AG08395 (cell line): ENCODE results near the gene SNX7.

Experiments
- DNase-seq: peaks from one replicate; pipeline ENCODE4 v3.0.0; 2012; ENCODE audit warnings: mixed read lengths, low spot score

SNX7 gene

GRCh38 chr1:98661544-98662355 is at the start of gene SNX7:
TSS of gene SNX7 (plus strand) at chr1:98661721. CDS start at chr1:98661732, 11 bp downstream.
- peak; percentile 93 for DNase-seq

GRCh38 chr1:98637316-98637715 is 24.2 kb upstream of the SNX7 start:
- no peak for DNase-seq

- no peak for DNase-seq
Measured at GRCh38 chr1:98638185-98638584, 23.3 kb upstream of the SNX7 start.

GRCh38 chr1:98644510-98644909 is 17.0 kb upstream of the SNX7 start:
- no peak for DNase-seq

- no peak for DNase-seq
Measured at GRCh38 chr1:98651116-98651632, 10.3 kb upstream of the SNX7 start.

- no peak for DNase-seq
Measured at GRCh38 chr1:98653123-98653522, 8.4 kb upstream of the SNX7 start.

GRCh38 chr1:98659879-98660278 is 1.6 kb upstream of the SNX7 start:
- no peak for DNase-seq

- no peak for DNase-seq
Measured at GRCh38 chr1:98660940-98661543, 479 bp upstream of the SNX7 start.

GRCh38 chr1:98662356-98662670 is 792 bp downstream of the SNX7 start:
- peak; percentile 38 for DNase-seq

- peak; percentile 34 for DNase-seq
Measured at GRCh38 chr1:98668733-98669132, 7.2 kb downstream of the SNX7 start.

GRCh38 chr1:98669355-98670296 is 8.1 kb downstream of the SNX7 start:
- DNase-seq = peak; percentile 28

GRCh38 chr1:98672189-98672588 is 10.7 kb downstream of the SNX7 start:
- no peak for DNase-seq

GRCh38 chr1:98674075-98674781 is 12.7 kb downstream of the SNX7 start:
- DNase-seq = peak; percentile 35

GRCh38 chr1:98675282-98675681 is 13.8 kb downstream of the SNX7 start:
- no peak for DNase-seq

- peak; percentile 34 for DNase-seq
Measured at GRCh38 chr1:98677288-98677687, 15.8 kb downstream of the SNX7 start.

- DNase-seq = no peak
Measured at GRCh38 chr1:98681812-98682211, 20.3 kb downstream of the SNX7 start.

- no peak for DNase-seq
Measured at GRCh38 chr1:98688110-98688739, 26.7 kb downstream of the SNX7 start.

GRCh38 chr1:98690576-98690975 is 29.1 kb downstream of the SNX7 start:
- DNase-seq = no peak

- no peak for DNase-seq
Measured at GRCh38 chr1:98692482-98692881, 31.0 kb downstream of the SNX7 start.

GRCh38 chr1:98693385-98693784 is 31.9 kb downstream of the SNX7 start:
- no peak for DNase-seq

- no peak for DNase-seq
Measured at GRCh38 chr1:98696077-98696476, 34.6 kb downstream of the SNX7 start.
